Fibroblast of skin of abdomen (primary cell): ENCODE measurements around the gene EFHD1.
"Not testable (repeated sequence)": the region's sequence is repeated elsewhere in the genome, so short reads cannot be mapped to it uniquely, and the experiment has no call there.

ENCODE experiments used
- DNase-seq: peaks from one replicate; pipeline ENCODE4 v3.0.0-alpha.2; 2013

EFHD1 gene

GRCh38 chr2:232621186-232621585 lies 12.2 kb upstream of the EFHD1 start:
- no peak for DNase-seq

DNA sequence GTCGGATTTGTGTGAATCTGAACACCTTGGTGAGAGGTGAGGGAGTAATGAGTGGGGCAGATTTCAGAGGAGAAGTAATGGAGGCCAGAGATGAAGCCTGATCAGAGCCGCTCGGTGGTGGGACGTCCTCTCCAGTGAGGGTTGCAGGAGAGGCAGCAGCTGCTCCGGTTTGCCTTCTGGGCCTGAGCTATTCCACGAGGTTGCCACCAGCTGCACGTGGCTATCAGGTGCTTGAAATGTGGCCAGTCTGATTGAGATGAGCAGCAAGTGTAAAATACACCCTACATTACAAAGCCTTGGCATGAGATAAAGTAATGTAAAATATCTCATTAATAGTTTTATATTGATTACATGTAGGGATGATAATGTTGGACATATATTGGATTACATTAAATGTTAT lies 10.8 kb upstream of the EFHD1 start:
- DNase-seq = no peak

DNA sequence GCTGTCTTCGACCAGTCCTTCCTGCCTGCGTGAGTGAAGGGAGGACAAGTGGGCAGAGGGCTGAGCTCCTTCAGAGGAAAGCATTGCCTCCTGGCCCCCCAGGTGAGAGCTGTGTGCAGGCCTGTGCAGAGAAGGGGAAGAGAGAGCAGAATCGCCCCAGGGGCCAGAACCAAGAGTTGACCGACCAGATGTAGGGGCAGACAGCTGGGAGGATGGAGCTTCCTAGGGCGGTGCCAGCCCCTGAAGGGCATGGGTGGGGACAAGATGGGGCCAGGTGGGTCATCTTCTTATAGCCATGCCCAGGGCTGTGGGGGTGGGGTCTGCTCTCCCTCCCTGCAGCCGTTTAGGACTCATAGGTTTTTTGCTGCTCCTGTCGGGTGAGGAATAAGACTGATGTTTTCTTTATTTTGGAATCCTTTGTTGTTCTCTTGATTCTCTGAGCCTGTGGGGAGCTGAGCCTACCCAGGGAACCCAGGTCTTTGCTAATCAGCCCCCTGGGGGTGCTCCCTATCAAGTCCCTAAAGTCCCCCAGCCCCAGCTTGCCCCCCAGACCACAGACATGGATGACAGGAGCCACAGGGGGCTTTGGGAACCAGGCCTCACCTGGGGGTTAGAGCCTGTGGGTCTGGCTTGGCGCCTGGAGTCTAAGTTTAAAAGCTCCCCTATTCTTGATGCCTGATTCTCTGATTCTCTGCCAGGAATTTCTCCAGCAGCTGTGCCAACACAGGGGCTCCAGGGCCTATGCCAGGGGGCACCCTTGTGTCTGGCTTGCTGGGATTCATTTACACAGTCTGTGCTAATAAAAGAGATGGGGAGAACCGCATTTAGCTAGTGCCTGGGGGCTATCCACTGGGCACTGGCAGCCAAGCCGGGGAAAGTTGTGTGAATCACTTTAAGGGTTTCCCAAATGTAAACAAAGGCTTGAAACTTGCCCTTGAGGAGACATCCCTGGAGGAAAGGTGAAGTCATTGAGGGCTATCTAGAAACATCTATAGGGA lies 9.3 kb upstream of the EFHD1 start:
- DNase-seq = no peak

- DNase-seq = no peak
These were observed 6.8 kb upstream of the EFHD1 start for GRCh38 chr2:232626584-232626983.

DNA sequence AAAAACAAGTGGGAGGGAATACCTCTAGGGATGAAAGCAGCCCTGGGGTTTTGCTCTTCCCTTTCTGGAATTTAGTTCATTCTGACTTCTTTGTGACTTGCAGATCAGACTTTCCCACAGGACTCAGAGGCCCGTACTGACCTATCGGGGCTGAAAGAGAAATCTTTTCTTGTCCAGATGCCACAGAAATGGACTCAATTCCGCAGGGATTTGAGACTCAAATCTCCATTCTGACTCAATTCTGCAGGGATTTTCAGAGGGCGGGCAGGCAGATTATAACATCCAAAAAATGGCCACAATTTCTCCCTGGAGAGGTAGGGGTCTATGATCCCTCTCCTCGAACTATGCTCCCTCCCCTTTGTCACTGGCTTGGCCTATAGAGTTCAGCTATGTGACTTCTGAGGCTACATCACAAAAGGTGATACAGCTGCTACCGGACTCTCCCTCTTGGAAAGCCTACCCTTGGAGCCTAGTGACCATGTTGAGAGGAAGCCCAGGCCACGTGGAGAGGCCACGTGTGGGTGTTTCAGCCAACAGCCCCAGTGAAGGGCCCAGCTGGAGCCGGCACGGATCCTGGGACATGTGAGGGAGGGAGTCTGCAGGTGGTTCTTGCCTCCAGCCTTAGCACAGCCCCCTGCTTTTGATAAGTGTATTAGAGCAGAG lies 4.8 kb upstream of the EFHD1 start:
- no peak for DNase-seq

DNA sequence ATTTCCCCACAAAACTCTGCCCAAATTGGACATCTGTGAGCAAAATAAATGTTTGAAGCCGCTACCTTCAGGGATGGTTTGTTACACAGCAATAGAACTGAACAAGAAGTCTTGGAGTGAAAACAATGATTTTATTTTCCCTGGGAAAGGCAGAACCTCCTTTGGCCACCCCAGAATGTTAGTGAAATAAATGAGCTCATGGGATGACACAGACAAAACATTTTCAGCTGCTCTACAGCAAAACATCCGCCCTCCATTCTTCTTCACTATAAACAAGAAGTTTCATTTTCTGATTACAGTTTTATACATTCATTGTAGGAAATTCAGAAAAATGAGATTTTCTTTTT lies 4.3 kb upstream of the EFHD1 start:
- no peak for DNase-seq

DNA sequence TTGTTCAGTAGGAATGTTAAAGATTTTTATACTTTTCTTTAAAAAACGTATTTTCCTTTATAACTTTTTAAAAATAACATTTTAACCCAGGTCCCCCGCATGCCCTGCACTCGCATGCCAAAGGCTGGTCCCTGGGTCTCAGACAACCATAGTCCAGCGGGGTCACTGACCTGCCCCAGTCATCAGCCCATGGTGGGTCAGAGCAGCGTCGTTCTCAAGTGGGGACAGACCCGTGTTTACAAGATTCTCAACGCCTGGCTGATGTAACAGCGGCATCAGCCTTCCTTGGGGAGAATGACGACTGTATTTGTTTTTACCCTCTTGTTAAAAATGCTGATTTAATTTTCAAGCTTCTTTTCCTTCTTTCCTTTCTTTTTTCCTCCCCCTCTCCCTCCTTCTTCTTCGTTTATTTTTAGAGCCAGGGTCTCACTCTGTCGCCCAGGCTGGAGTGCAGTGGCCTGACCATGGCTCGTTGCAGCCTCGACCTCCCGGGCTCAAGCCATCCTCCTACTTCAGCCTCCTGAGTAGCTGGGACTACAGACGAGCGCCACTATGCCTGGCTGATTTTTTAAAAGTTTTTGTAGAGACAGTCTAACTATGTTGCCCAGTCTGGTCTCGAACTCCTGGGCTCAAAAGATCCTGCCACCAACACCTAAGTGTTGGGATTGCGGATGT lies 1.0 kb upstream of the EFHD1 start:
- DNase-seq = no peak

GRCh38 chr2:232632904-232633412 lies 446 bp upstream of the EFHD1 start:
- DNase-seq = no peak

GRCh38 chr2:232634206-232635150 lies 1.1 kb downstream of the EFHD1 start:
- no peak for DNase-seq

DNA sequence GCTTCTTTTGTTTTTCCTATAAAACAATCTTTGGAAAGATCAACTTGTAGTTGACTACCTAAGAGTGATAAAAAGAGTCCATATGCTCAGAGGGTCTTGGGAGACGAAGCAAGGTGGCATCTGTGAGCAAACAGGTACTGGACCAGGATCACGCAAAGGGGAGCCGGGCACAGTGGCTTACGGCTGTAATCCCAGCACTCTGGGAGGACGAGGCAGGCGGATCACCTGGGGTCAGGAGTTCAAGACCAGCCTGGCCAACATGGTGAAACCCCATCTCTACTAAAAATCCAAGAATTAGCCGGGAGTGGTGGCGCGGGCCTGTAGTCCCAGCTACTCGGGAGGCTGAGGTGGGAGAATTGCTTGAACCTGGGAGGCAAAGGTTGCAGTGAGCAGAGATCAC lies 2.0 kb downstream of the EFHD1 start:
- DNase-seq = not testable (repeated sequence)

DNA sequence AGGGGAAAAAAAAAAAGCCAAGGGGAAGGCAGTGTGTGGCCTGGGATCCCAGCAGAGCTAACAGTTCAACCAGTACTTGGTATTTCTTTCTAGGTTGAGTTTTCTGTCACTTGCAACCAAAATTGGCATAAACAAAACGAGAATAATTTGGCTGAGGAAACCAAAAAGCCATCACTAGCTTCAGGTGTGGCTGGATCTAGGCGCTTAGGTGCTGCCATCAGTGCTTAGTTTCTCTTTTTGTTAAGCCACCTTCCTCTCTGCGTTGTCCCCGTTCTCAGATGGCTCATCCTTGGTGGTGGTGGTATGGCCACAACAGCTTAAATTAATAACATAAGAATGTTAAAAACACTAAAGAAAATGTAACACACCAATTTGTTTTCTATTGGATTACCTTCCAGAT lies 2.4 kb downstream of the EFHD1 start:
- DNase-seq = no peak

DNA sequence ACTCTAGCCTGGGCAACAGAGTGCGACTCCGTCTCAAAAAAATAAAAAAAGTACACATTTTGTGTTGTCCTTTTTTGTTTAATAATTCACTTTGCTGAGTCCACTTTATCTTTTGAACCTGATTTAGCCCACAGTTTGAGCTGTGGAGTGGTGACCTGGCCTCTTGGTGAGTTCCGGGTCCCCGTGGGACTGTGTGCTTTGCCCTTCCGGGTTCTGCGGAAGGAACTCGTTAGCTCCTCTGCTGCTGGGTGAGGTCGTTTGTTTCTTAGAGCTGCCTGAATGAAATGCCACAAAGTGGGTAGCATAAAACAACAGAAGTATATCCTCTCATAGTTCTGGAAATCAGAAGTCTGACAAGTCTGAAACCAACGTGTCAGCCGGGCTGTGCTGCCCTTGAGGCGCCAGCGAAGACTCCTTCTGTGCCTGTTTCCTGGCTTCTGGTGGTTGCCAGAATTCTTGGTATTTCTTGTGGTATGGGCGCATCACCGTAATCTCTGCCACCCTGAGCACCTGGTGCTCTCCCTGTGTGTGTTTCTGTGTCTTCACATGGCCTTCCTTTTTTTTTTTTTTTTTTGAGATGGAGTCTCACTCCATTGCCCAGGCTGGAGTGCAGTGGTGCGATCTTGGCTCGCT lies 3.5 kb downstream of the EFHD1 start:
- no peak for DNase-seq

DNA sequence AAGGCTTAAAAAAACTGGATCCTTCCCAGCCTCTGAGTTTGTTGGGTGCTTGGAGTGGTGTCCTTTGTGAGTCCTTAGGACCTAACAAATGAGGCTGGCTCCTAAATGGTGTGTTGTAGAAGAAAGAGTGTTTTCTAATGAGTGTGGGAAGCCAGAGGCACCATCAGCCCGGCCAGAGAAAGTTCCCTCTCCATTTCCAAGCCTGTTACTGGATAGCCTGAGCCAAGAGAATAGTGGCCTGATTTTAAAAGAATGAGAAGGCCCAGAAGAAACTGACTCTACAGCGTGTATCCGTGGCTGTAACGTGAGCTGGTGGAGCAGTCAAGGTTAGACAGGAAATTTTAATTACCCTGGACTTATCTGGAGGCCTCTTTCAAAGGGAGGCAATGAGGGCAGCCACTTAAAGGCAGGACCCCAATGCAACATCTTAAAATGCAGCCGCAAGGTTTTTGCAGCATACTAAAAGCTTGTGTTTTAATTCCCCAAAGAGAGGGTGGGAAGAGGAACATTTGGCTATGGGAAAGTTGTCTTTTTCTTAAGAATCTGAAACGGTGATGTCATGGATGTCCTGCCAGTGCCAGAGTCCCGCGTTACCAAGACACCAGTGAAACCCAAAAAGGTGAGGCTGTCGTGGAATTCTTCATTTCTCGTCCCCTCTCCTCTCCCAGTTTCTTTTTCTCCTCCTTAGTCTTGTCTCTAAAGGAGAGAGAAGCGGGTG lies 4.6 kb downstream of the EFHD1 start:
- no peak for DNase-seq

- no peak for DNase-seq
These were observed 7.9 kb downstream of the EFHD1 start for GRCh38 chr2:232641153-232641848.

DNA sequence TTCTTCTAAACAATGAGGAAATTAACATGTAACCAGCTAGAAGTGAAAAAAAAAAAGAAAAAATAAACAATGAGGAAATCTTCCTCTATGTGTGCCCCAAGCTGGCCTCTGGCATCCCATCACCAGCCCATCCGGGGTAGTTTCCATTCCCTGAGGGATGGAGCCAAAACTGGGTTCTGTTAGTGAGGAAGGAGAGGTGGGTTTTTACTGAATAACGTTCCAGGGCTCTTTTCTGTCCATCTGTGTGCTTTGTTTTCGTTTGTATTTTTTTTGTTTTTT lies 9.7 kb downstream of the EFHD1 start:
- no peak for DNase-seq

GRCh38 chr2:232643813-232644347 lies 10.5 kb downstream of the EFHD1 start:
- no peak for DNase-seq

DNA sequence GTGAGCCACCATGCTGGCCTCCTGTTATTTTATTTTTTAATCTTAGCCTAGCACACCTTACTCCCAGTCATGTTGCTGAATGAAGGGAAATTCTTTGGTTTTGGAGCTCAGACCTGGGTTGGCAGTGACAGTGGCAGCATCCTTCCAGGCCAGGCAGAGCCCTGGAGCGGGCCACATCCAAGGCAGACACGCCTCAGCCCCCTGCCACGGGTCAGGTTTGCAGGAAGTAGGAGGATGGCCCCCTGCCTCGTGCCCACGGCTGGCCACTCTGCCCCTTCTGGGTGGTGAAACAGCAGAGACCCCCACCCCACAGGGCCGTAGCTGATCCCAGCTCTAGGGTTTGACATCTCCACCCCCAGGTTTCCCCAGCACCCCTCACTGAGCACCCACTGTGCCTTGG lies 11.7 kb downstream of the EFHD1 start:
- DNase-seq = no peak

- DNase-seq = no peak
These were observed 13.3 kb downstream of the EFHD1 start for GRCh38 chr2:232646726-232647125.

- no peak for DNase-seq
These were observed 13.9 kb downstream of the EFHD1 start for GRCh38 chr2:232647261-232647660.

GRCh38 chr2:232649033-232649432 lies 15.6 kb downstream of the EFHD1 start:
- DNase-seq = no peak
